ENCODE measurements around the gene KCNK3. TPM values are rescaled to one million over a fixed set of nuclear protein-coding genes. Genes with fewer than 3 reads are reported as not detected.

KCNK3 gene
- total RNA-seq, 6 experiments from 2014 or later: not detected

DNA sequence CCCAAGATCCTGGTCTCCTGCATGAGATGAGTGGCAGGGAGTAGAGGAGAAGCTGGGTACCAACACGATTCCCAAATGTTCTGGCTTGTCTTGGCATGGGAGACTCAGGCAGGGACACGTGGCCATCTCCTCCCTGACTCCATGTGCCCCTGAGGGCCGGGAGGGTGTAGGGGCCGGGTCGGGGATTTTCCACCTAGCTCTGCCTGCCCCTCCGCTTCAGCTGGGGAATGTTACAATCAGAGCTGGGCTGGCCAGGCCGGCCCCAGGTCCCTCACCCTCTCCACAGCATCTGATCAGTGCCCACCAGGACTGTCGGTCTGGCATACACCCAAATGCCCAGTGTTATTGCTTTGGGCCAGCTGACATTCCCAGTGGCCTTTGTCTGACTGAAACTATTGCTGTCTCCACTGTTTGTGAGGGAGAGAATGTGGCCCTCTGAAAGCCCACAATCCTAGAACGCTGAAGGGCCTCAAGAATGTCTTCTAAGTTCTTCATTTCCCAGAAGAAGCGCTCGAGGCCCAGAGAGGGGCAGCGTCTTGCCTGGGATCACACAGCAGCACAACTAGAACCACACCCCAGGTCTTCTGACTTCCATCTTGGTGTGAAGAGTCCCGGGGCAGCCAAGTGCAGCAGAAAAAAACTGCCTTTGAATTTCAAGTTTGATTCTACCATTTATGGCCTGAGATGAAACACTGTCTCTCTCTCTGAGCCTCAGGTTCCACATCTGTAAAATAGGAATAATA, 23.2 kb downstream of the KCNK3 start:
- peaks cover 8% of the 10 kb centered on the region for H3K4me1 Mint-ChIP-seq (ENCODE audit: low read depth)
- TF ChIP-seq, protein P1, sequence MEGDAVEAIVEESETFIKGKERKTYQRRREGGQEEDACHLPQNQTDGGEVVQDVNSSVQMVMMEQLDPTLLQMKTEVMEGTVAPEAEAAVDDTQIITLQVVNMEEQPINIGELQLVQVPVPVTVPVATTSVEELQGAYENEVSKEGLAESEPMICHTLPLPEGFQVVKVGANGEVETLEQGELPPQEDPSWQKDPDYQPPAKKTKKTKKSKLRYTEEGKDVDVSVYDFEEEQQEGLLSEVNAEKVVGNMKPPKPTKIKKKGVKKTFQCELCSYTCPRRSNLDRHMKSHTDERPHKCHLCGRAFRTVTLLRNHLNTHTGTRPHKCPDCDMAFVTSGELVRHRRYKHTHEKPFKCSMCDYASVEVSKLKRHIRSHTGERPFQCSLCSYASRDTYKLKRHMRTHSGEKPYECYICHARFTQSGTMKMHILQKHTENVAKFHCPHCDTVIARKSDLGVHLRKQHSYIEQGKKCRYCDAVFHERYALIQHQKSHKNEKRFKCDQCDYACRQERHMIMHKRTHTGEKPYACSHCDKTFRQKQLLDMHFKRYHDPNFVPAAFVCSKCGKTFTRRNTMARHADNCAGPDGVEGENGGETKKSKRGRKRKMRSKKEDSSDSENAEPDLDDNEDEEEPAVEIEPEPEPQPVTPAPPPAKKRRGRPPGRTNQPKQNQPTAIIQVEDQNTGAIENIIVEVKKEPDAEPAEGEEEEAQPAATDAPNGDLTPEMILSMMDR (IDR thresholded peaks at IDR 0.05): no peak
- no peak overlapping the region for H3K27ac Mint-ChIP-seq
- no peaks in the 10 kb centered on the region for H3K9me3 Mint-ChIP-seq
- H3K27me3 Mint-ChIP-seq (ENCODE audit: insufficient read depth): peaks cover 1% of the 10 kb centered on the region
- H3K4me3 Mint-ChIP-seq: no peak overlapping the region
- no peaks in the 10 kb centered on the region for H3K36me3 Mint-ChIP-seq (ENCODE audit: low read depth)
- DNase-seq: no peak

DNA sequence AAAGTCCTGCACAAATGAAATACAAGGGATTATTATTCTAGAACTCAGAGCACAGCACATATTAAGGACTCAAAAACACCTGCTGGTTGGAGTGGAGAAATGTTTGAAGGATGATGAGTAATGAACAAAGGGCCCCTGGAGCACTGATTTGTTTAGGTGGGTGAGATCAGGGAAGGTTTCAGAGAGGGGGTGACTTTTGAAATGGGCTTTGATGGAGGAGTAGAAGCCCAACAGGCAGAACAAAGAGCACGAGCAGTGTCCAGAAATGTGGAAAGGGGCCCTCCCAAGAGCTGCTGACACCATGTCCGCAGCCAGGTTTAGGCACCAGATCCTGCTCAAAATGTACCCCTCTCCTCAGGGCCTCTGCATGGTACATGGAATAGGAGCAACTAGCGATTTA, 23.8 kb downstream of the KCNK3 start:
- Mint-ChIP-seq H3K27ac (no peak overlapping the region), H3K4me1 (ENCODE audit: low read depth) (peaks cover 13% of the 10 kb centered on the region), H3K9me3 (no peaks in the 10 kb centered on the region), H3K36me3 (ENCODE audit: low read depth) (no peaks in the 10 kb centered on the region), H3K4me3 (no peak overlapping the region), H3K27me3 (ENCODE audit: insufficient read depth) (peaks cover 1% of the 10 kb centered on the region)
- no peak for DNase-seq
- TF ChIP-seq, protein P1 (IDR thresholded peaks at IDR 0.05): no peak

DNA sequence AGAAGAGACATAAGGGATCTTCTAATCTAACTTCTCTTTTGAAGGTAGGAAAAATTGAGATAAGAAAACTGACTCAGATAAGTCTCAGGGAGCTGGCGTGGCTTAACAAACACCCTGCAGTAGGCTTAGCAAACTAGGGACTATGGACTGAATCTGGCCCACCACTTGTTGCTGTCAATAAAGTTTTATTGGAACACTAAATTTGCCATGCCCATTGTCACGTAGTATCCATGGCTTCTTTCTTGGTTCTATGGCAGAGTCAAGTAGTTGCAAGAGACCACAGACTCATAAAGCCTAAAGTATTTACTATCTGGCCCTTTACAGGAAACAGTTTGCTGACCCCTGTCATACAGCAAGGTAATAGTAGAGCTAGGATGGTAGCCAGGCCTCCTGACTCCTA, 24.2 kb downstream of the KCNK3 start:
- H3K4me1 Mint-ChIP-seq (ENCODE audit: low read depth): peaks cover 13% of the 10 kb centered on the region

DNA sequence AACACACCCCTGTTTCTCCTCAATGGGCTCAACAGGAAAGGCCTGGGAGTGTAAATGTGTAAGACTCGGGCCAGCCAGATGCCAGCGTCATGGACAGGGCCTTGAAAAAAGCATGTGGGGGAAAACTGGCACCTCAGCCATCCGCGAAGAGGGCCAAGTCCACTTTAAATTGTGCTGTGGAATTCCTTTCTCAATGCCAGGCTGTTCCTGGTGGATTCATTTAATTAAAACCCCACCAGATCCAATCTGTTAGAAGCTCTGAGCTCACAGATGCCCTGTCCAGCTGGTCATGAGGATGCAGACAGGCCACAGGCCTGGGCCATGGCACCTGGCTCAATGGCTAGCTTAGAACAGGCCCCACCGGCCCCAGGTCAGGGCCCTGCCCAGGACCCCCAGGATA, 24.8 kb downstream of the KCNK3 start:
- TF ChIP-seq, protein P1 (IDR thresholded peaks at IDR 0.05): no peak
- no peak overlapping the region for H3K4me3 Mint-ChIP-seq
- H3K9me3 Mint-ChIP-seq: no peaks in the 10 kb centered on the region
- H3K4me1 Mint-ChIP-seq (ENCODE audit: low read depth): peaks cover 13% of the 10 kb centered on the region
- H3K36me3 Mint-ChIP-seq (ENCODE audit: low read depth): no peaks in the 10 kb centered on the region
- peaks cover 1% of the 10 kb centered on the region for H3K27me3 Mint-ChIP-seq (ENCODE audit: insufficient read depth)
- no peak overlapping the region for H3K27ac Mint-ChIP-seq
- DNase-seq: no peak

More for the DNA sequence above, 24.2 kb downstream of the KCNK3 start:
- Mint-ChIP-seq H3K36me3 (ENCODE audit: low read depth) (no peaks in the 10 kb centered on the region), H3K27me3 (ENCODE audit: insufficient read depth) (peaks cover 1% of the 10 kb centered on the region), H3K9me3 (no peaks in the 10 kb centered on the region), H3K4me3 (no peak overlapping the region), H3K27ac (no peak overlapping the region)
- TF ChIP-seq, protein P1 (IDR thresholded peaks at IDR 0.05): no peak
- no peak for DNase-seq

DNA sequence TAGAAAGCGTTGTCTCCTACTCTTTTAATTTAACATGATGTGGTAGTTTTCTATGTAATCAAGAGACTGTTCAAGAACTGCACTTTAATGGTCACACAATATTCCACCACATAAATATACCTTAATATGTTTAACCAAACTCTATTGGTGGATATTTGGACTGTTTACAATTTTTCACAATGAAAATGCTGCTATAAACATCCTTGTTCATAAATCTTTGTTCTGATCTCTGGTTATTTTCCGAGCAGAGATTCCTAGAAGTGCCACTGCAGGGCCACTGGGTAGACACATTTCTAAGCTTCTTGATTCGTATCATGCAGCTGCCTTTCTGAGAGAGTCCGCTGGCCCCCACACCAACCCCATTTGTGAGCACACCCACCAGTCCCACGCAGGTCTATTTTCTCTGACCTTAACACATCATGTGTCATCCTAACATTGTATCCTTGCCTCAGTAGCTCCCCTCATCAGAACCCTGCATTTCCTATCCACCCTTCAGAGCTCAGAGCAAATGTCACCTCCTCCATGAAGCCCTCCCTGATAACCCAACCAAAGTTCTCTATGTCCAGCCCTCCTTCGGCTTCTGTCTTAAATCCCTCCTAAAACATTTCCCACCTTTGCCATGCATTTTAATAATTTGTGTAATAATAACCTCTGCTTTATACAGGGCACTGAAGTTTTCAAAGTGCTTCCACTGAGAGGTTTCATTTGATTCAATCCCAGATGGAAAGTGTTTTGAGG, 26.6 kb downstream of the KCNK3 start:
- TF ChIP-seq, protein P1 (IDR thresholded peaks at IDR 0.05): no peak
- Mint-ChIP-seq H3K9me3 (no peaks in the 10 kb centered on the region), H3K27ac (no peak overlapping the region), H3K4me1 (ENCODE audit: low read depth) (peaks cover 27% of the 10 kb centered on the region), H3K36me3 (ENCODE audit: low read depth) (no peaks in the 10 kb centered on the region), H3K27me3 (ENCODE audit: insufficient read depth) (peaks cover 1% of the 10 kb centered on the region), H3K4me3 (no peak overlapping the region)
- DNase-seq: no peak
